Natural killer cell (primary cell): ENCODE data around the gene PDE8B. TPM values are rescaled to one million over a fixed set of nuclear protein-coding genes. Genes with fewer than 3 reads are reported as not detected.

Experiments used
- ATAC-seq, 3 donors: fragments of 150-1000 bp in 2 of 3; fragments of 200-7000 bp in 1 of 3; cut with Tn5 transposase; 1 replicate in 1 of 3; 2 replicates in 2 of 3; pipeline ENCODE4 v1.10.0; 2021; ENCODE audit warnings: mild to moderate bottlenecking in 2 of 3, moderate library complexity in 2 of 3
- DNase-seq, 2 donors: peaks; one replicate each; pipeline versions ENCODE4 v3.0.0 to v3.0.0-alpha.2; 2013 to 2021; ENCODE audit warnings: mixed read lengths in 1 of 2
- H3K27ac ChIP-seq: one replicate; pipeline ENCODE4 v1.5.1; 2013; ENCODE audit warnings: mild to moderate bottlenecking, low read length
- H3K27me3 ChIP-seq: one replicate; pipeline ENCODE4 v1.6.1; 2013; ENCODE audit warnings: low read length; ENCODE audit not compliant: control insufficient read depth, insufficient read depth
- H3K36me3 ChIP-seq: one replicate; pipeline ENCODE4 v1.6.1; 2013; ENCODE audit warnings: low read length; ENCODE audit not compliant: control insufficient read depth, insufficient read depth
- H3K4me1 ChIP-seq: one replicate; pipeline ENCODE4 v1.6.1; 2013; ENCODE audit warnings: low read length; ENCODE audit not compliant: control insufficient read depth, insufficient read depth
- H3K4me3 ChIP-seq: one replicate; pipeline ENCODE4 v1.5.1; 2013; ENCODE audit warnings: low read length
- H3K9me3 ChIP-seq: one replicate; pipeline ENCODE4 v1.6.1; 2013; ENCODE audit warnings: low read length; ENCODE audit not compliant: control insufficient read depth, insufficient read depth
- H3K27ac Mint-ChIP-seq, 2 donors: one replicate each; pipeline ENCODE4 v1.8.0; 2022; ENCODE audit warnings: mild to moderate bottlenecking in 2 of 2, mixed read lengths in 2 of 2, moderate library complexity in 1 of 2
- H3K27me3 Mint-ChIP-seq, 2 donors: one replicate each; pipeline ENCODE4 v1.8.0; 2022; ENCODE audit warnings: low read depth in 2 of 2, mixed read lengths in 2 of 2
- H3K36me3 Mint-ChIP-seq: one replicate; pipeline ENCODE4 v1.8.0; 2022; ENCODE audit warnings: mixed read lengths
- H3K4me1 Mint-ChIP-seq, 2 donors: one replicate each; pipeline ENCODE4 v1.8.0; 2022; ENCODE audit warnings: mixed read lengths in 2 of 2
- H3K4me3 Mint-ChIP-seq: one replicate; pipeline ENCODE4 v1.8.0; 2022; ENCODE audit warnings: mild to moderate bottlenecking, moderate library complexity, mixed read lengths
- H3K9me3 Mint-ChIP-seq, 2 donors: one replicate each; pipeline ENCODE4 v1.8.0; 2022; ENCODE audit warnings: mixed read lengths in 2 of 2
- CTCF ChIP-seq: fragments of 200-600 bp; IDR thresholded peaks from one replicate; pipeline ENCODE4 v1.8.0; 2022; ENCODE audit warnings: antibody characterized with exemption
- WGBS: methylation state at CpG from one replicate; pipeline ENCODE4 v1.1.7; 2013; ENCODE audit warnings: missing lambda C conversion rate; ENCODE audit not compliant: insufficient coverage; 5-methylcytosine and 5-hydroxymethylcytosine counted together
- intact Hi-C: fragments of 100-400 bp; cut with micrococcal nuclease; formaldehyde crosslinking; loops from one replicate; pipeline ENCODE4 v1.14.2; 2022
- total RNA-seq, 4 donors: library from RNA; stranded (reverse); fragments of 120-200 nt in 1 of 4; gene quantifications; one replicate each; pipeline versions ENCODE4 v1.2.3 to v1.2.4, GENCODE V29; 2013 to 2022

Gene PDE8B
- total RNA-seq, 3 donors from 2014 or later (not counting 1 experiment from before 2014, with no cell fraction given) = 0.23 to 0.82 TPM; not detected in 1

GRCh38 chr5:77308154-77308960 is 97.9 kb downstream of the PDE8B start:
- H3K27me3 ChIP-seq = no peaks in the 10 kb centered on the region
- H3K4me1 ChIP-seq = no peaks in the 10 kb centered on the region
- no peaks in the 10 kb centered on the region for H3K9me3 ChIP-seq
- ATAC-seq (no peak), DNase-seq (no peak)
- Mint-ChIP-seq H3K4me1 (no peaks in the 10 kb centered on the region), H3K27ac (no peak overlapping the region), H3K4me3 (no peak overlapping the region), H3K27me3 (peaks cover 7 to 35% of the 10 kb centered on the region in 2 donors), H3K36me3 (no peaks in the 10 kb centered on the region), H3K9me3 (no peaks in the 10 kb centered on the region)
- H3K27ac ChIP-seq = no peak overlapping the region
- TF ChIP-seq CTCF = no peak
- WGBS = 82% methylated on average over 10 of the region's 12 CpGs
- intact Hi-C loops = no loop called here
- no peak overlapping the region for H3K4me3 ChIP-seq
- no peaks in the 10 kb centered on the region for H3K36me3 ChIP-seq

- WGBS = 78% methylated on average over 2 of the region's 2 CpGs
- ATAC-seq (no peak), DNase-seq (no peak)
- intact Hi-C loops = no loop called here
- Mint-ChIP-seq H3K4me3 (no peak overlapping the region), H3K27ac (no peak overlapping the region), H3K4me1 (no peaks in the 10 kb centered on the region), H3K36me3 (no peaks in the 10 kb centered on the region), H3K27me3 (peaks cover 12 to 35% of the 10 kb centered on the region in 2 donors), H3K9me3 (no peaks in the 10 kb centered on the region)
- Histone ChIP-seq H3K9me3 (no peaks in the 10 kb centered on the region), H3K36me3 (no peaks in the 10 kb centered on the region), H3K4me1 (no peaks in the 10 kb centered on the region), H3K27ac (no peak overlapping the region), H3K4me3 (no peak overlapping the region), H3K27me3 (no peaks in the 10 kb centered on the region)
- no peak for TF ChIP-seq CTCF
These were observed 98.7 kb downstream of the PDE8B start for GRCh38 chr5:77309140-77309539.

GRCh38 chr5:77310494-77311213 is 100.2 kb downstream of the PDE8B start:
- Mint-ChIP-seq H3K27ac (no peak overlapping the region), H3K36me3 (no peaks in the 10 kb centered on the region), H3K4me1 (no peaks in the 10 kb centered on the region), H3K9me3 (no peaks in the 10 kb centered on the region), H3K4me3 (no peak overlapping the region), H3K27me3 (peaks cover 17 to 37% of the 10 kb centered on the region in 2 donors)
- ATAC-seq (no peak), DNase-seq (no peak)
- H3K4me3 ChIP-seq = no peak overlapping the region
- no peaks in the 10 kb centered on the region for H3K27me3 ChIP-seq
- intact Hi-C loops = no loop called here
- H3K27ac ChIP-seq = no peak overlapping the region
- H3K9me3 ChIP-seq = no peaks in the 10 kb centered on the region
- no peaks in the 10 kb centered on the region for H3K4me1 ChIP-seq
- no peak for TF ChIP-seq CTCF
- no peaks in the 10 kb centered on the region for H3K36me3 ChIP-seq
- WGBS = 91% methylated on average over 3 of the region's 4 CpGs
